ENCODE data around the gene AMMECR1L.
A peak's percentile ranks its signal among the peaks of the same experiment; 100 is the strongest.
"Not testable (repeated sequence)": the region's sequence is repeated elsewhere in the genome, so short reads cannot be mapped to it uniquely, and the experiment has no call there.

AMMECR1L gene

GRCh38 chr2:127885780-127886592 is at the start of gene AMMECR1L:
Gene AMMECR1L, minus strand, starts transcription at chr2:127885956. Its CDS starts 11,722 bp downstream, at chr2:127874234.
- DNase-seq: peak; percentile 65 to 69

DNA sequence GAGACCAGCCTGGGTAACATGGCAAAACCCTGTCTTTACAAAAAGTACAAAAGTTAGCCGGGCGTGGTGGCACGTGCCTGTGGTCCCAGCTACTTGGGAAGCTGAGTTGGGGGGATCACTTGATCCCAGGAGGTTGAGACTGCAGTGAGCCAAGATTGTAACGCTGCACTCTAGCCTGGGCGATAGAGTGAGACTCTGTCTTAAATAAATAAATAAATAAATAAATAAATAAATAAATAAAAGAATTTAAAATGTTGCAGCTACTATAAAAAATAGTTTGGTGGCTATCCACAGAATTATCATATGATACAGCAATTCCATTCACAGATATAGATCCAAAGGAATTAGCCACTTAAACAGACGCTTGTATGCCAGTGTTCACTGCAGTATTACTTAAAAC is 49.6 kb upstream of the AMMECR1L start:
- DNase-seq: no peak

DNA sequence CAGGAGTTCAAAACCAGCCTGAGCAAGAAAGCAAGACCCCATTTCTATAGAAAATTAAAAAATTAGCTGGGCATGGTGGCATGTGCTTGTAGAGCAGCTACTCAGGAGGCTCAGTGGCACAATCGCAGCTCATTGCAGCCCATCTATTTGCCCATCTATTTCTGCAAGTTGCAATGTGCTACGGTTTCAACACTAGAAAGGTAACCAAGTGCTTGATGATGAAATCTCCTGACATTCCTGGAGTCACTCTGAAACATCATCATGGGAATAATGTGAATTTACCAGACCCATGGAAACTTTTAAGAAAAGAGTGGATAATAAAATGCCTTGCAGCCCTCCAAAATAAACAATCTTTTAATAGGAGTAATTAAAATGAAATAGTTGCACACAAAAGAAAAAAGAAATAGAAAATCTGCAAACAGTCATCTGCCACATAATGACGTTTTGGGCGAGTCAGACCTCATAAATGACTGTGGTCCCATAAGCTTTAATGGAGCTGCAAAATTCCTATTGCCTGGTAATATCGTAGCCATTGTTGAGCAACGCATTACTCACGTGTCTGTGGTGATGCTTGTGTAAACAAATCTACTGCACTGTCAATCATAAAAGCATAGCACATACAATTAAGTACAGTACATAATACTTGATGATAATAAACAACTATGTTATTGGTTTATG is 46.6 kb upstream of the AMMECR1L start:
- no peak for DNase-seq

- DNase-seq: no peak
Measured at GRCh38 chr2:127929449-127929848, 43.7 kb upstream of the AMMECR1L start.

DNA sequence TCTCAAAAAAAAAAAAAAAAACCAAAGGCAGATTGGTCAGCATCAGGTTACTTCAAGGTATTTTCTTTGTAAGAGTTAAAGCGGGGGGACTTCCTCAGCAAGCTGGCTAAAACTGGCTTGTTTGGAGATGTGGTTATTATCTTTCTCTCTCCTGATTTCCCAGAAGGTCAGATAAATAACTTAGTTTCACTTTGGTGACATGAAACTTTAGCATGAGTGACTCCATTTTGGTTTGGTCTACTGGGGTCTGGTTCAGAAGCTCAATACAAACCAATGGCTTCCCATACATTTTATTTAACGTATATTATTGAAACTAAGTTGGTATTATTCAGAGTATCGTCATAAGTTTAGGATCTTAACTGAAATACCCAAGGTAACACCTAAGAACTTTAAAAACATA is 41.6 kb upstream of the AMMECR1L start:
- DNase-seq: no peak

- no peak for DNase-seq
Measured at GRCh38 chr2:127917916-127918315, 32.2 kb upstream of the AMMECR1L start.

GRCh38 chr2:127913808-127914457 is 28.2 kb upstream of the AMMECR1L start:
- DNase-seq: no peak

DNA sequence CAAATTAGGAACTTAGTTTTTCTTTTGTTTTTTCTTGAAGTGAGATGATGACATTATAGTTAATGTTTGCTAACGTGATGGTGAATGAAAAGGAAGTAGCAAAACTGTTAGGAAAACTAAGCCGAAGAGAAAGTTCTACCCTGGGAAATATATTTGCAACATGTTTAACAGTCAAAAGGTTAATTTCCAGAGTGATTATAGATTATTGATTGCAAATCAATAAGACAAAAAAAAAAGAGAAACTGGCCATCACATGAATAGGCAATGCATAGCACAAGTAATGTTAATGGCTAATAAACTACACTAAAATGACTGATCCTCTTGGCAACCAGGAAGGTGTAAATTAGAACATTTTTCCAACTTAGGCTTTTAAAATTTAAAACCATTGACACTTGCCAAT is 26.0 kb upstream of the AMMECR1L start:
- DNase-seq: no peak

- DNase-seq: no peak
Measured at GRCh38 chr2:127910415-127910814, 24.7 kb upstream of the AMMECR1L start.

DNA sequence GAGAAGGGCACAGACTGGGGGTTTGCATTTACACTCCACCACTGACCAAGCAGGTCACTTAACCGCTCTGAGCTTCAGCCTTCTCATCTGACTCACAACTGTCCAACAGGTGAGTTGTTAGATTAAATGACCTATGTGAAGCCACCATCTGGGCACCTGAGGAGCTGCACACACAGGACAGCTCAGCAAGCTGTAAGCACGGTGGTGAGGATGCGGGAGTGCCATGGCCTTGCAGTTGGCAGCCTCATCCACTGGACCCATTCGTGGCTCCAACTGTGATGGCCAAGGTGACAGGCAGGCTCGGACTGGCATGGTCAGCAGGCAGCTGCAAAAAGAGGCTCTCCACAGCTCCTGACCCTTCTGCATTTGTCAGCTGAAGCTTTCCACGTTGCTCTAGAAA is 23.3 kb upstream of the AMMECR1L start:
- DNase-seq: no peak

DNA sequence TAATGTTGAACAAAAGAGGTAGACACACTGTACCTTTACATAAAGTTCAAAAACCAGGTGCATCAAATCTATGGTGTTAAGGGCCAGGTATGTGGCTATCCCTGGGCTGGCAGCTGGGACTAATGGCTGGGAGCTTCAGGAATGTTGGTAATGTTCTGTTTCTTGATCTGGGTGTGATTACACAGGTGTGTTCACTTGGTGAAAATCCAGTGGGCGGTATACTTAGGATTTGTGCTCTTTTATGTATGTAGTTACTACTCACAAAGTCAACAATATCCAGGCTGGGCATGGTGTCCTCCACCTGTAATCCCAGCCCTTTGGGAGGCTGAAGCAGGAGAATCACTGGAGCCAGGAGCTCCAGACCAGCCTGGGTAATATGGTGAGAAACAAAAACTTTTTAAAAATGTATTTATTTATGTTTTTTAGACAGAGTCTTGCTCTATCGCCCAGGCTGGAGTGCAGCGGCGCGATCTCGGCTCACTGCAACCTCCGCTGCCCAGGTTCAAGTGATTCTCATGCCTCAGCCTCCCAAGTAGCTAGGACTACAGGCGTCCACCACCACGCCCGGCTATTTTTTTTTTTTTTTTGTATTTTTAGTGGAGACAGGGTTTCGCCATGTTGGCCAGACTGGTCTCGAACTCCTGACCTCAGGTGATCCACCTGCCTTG is 22.1 kb upstream of the AMMECR1L start:
- DNase-seq: not testable (repeated sequence)

- DNase-seq: no peak
Measured at GRCh38 chr2:127906206-127906926, 20.6 kb upstream of the AMMECR1L start.

- DNase-seq: no peak
Measured at GRCh38 chr2:127901339-127902056, 15.7 kb upstream of the AMMECR1L start.

DNA sequence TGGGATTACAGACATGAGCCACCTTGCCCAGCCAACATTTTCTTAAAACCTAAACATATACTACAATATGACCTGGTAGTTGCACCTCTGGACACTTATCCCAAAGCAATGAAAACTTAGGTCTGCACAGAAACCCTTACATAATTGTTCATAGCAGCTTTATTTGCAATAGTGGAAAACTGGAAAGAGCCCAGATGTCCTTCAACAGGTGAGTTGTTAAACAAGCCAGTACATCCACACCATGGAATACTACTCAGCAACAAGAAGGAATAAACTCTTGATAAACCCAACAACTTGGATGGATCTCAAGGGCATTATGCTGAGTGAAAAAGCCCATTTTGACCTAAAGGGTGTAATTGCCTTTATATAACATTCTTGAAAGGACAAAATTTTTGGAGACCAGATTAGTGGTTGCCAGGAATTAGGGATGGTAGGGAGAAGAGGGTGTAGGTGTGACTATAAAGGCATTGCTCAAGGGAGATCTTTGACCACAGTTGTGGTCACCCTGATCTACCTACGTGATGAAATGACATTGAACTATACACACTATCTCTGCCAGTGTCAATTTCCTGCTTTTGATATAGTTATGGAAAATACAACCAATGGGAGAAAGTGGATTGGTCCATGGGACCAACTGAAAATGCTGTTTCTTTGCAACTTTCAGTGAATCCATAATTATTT is 11.9 kb upstream of the AMMECR1L start:
- DNase-seq: no peak

GRCh38 chr2:127893494-127893893 is 7.7 kb upstream of the AMMECR1L start:
- no peak for DNase-seq

GRCh38 chr2:127893033-127893432 is 7.3 kb upstream of the AMMECR1L start:
- no peak for DNase-seq

- no peak for DNase-seq
Measured at GRCh38 chr2:127891811-127892210, 6.1 kb upstream of the AMMECR1L start.

- DNase-seq: not testable (repeated sequence)
Measured at GRCh38 chr2:127890756-127891155, 5.0 kb upstream of the AMMECR1L start.

GRCh38 chr2:127888772-127889171 is 3.0 kb upstream of the AMMECR1L start:
- no peak for DNase-seq

DNA sequence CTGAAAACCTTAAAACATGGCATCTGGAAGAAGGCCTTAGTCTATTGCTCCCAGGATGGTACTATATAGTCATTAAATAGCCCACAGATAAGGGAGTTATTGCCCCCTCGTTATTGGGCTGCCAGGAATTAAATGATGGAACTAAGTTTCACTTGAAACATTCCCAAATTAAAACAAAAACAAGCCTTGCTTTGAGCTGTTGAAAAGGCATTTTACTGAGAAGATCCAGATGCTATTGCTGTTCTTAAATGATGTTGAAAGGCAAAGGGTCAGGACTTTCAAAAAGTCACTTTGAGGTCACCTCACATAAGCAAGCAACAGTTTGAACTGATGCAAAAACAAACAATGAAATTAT is 2.0 kb upstream of the AMMECR1L start:
- DNase-seq: no peak

- DNase-seq: no peak
Measured at GRCh38 chr2:127887082-127887775, 1.5 kb upstream of the AMMECR1L start.
